ENCODE data around the gene SAMD14. TPM values are rescaled to one million over a fixed set of nuclear protein-coding genes. Genes with fewer than 3 reads are reported as not detected.
A peak's percentile ranks its signal among the peaks of the same experiment; 100 is the strongest.

Gene SAMD14
- total and polyA plus RNA-seq, 10 of the 15 experiments (the other 5 are each of a cell fraction or from before 2014, with no cell fraction given): 0.06 to 1.7 (median 0.25) TPM; not detected in 3

DNA sequence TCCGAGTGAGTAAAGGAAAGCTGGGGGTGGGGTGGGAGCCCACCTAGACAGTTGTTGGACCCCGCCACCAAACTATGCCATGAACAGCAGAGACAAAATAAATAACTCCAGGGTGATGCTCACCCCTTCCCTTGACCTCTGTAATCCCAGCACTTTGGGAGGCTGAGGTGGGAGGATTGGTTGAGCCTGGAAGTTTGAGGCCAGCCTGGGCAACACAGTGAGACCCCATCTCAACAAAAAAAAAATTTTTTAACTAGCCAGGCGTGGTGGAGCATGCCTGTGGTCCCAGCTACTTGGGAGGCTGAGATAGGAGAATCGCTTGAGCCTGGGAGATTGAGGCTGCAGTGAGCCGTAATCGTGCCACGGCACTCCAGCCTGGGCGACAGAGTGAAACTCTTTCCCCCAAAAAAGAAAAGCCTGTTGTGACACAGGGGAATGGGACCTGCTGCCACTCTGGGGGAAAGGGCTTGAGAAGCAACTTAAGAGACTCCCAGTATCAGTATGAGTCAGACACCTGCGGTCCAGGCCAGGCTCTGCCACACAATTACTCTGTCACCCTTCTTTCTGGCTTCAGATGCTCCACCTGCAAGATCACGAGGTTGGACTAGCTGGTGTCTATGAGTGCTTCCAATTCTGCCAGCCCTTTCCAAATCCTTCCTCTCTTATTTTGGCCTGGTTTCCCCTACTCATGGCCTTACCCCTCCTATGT lies 40.9 kb upstream of the SAMD14 start:
- Histone ChIP-seq H4K20me1 (ENCODE audit: control insufficient read depth, insufficient read depth) (no peaks in the 10 kb centered on the region), H3K27ac (ENCODE audit: control insufficient read depth, insufficient read depth) (no peak overlapping the region), H3K9ac (ENCODE audit: control insufficient read depth, insufficient read depth, low read length) (no peak overlapping the region), H3K4me2 (ENCODE audit: control insufficient read depth, insufficient read depth) (no peak overlapping the region), H2AFZ (ENCODE audit: control insufficient read depth, low read depth, low read length) (no peak overlapping the region), H3K9me3 (replicated peaks; ENCODE audit: control insufficient read depth, insufficient read depth, low read length) (no peaks in the 10 kb centered on the region), H3K36me3 (ENCODE audit: control insufficient read depth in 2 of 2, insufficient read depth in 2 of 2, low read length in 1 of 2) (no peaks in the 10 kb centered on the region), H3K4me1 (ENCODE audit: control insufficient read depth, insufficient read depth, low read length) (peaks cover 15% of the 10 kb centered on the region), H3K4me3 (no peak overlapping the region), H3K27me3 (replicated peaks in 1 of 2; ENCODE audit: control insufficient read depth in 2 of 2, insufficient read depth in 2 of 2, low read length in 1 of 2) (no peaks in the 10 kb centered on the region), H3K79me2 (ENCODE audit: control insufficient read depth, insufficient read depth, low read length) (no peaks in the 10 kb centered on the region)
- BruUV-seq (replicated peaks): no TSS peak
- intact Hi-C loops (cut with micrococcal nuclease; ENCODE audit: unreplicated experiment) (no loop called here), in situ Hi-C loops (cut with MboI) (no loop called here)
- SMC1A ChIA-PET (ENCODE audit: uncharacterized antibody, unreplicated experiment): interaction anchor here (0.6 to 4.2 kb wide), 13 partner anchors 10 to 127 kb away, joined by 3 to 177 read pairs (median 9); partner anchors contain the start of gene COL1A1
- peak; percentile 95 for FAIRE-seq
- peak; percentile 75 for DNase-seq (ENCODE audit: low read depth, low spot score)
- CTCF ChIA-PET: interaction anchor here (0.9 to 17.0 kb wide), 18 partner anchors 7 to 124 kb away, joined by 3 to 514 read pairs (median 18); partner anchors contain the start of genes COL1A1, PDK2 and TMEM92
- WGBS (ENCODE audit: insufficient coverage, insufficient replicate concordance, low lambda C conversion rate, missing lambda C conversion rate): 28% methylated on average over 10 of the region's 10 CpGs
- POLR2A ChIA-PET: interaction anchor here (0.8 to 2.8 kb wide), 5 partner anchors 9 to 42 kb away, joined by 3 to 28 read pairs (median 7); no protein-coding TSS in a partner anchor
- peak; percentile 89 for ATAC-seq
- RAD21 ChIA-PET (ENCODE audit: unreplicated experiment): interaction anchor here (0.5 to 4.5 kb wide), 12 partner anchors 10 to 250 kb away, joined by 3 to 176 read pairs (median 7); partner anchors contain the start of genes COL1A1 and PDK2
- peak; percentile 53; the same call in 1 of the 2 replicates for TF ChIP-seq RAD51 (IDR thresholded peaks at IDR 0.05)
- TF ChIP-seq, protein P1, sequence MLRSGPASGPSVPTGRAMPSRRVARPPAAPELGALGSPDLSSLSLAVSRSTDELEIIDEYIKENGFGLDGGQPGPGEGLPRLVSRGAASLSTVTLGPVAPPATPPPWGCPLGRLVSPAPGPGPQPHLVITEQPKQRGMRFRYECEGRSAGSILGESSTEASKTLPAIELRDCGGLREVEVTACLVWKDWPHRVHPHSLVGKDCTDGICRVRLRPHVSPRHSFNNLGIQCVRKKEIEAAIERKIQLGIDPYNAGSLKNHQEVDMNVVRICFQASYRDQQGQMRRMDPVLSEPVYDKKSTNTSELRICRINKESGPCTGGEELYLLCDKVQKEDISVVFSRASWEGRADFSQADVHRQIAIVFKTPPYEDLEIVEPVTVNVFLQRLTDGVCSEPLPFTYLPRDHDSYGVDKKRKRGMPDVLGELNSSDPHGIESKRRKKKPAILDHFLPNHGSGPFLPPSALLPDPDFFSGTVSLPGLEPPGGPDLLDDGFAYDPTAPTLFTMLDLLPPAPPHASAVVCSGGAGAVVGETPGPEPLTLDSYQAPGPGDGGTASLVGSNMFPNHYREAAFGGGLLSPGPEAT (IDR thresholded peaks at IDR 0.05; ENCODE audit: low read depth): peak; percentile 76
- TF ChIP-seq NFYB (IDR thresholded peaks at IDR 0.05; ENCODE audit: insufficient read depth, low read depth, low read length): no peak
- no peak for TF ChIP-seq CBFB (IDR thresholded peaks at IDR 0.05; ENCODE audit: low read depth)
- TF ChIP-seq ZNF217 (IDR thresholded peaks at IDR 0.05): peak; percentile 59; the same call in 1 of the 2 replicates
- no peak for TF ChIP-seq CHD2 (IDR thresholded peaks at IDR 0.05; ENCODE audit: borderline replicate concordance, low read depth, low read length)
- TF ChIP-seq GATAD2B (conservative IDR thresholded peaks at IDR 0.05; ENCODE audit: low read depth): peak; percentile 73
- TF ChIP-seq MXI1 (IDR thresholded peaks at IDR 0.05; ENCODE audit: low read depth, low read length): 0 out of 2 replicates have a peak, but pooled peaks have one; percentile 26
- peak; percentile 61 for TF ChIP-seq BCL11A (IDR thresholded peaks at IDR 0.05; ENCODE audit: low read depth, low read length)
- TF ChIP-seq CEBPB (IDR thresholded peaks at IDR 0.05; ENCODE audit: borderline replicate concordance in 1 of 2, low read depth in 2 of 2, low read length in 2 of 2): no peak
- TF ChIP-seq EED (IDR thresholded peaks at IDR 0.05; ENCODE audit: low read depth): peak; percentile 82; the same call in 1 of the 2 replicates
- peak; percentile 87 for TF ChIP-seq RUNX3 (IDR thresholded peaks at IDR 0.05; ENCODE audit: low read length)
- 0 out of 2 replicates have a peak, but pooled peaks have one; percentile 30 for TF ChIP-seq RCOR1 (conservative IDR thresholded peaks at IDR 0.05; ENCODE audit: low read depth, low read length)
- TF ChIP-seq, protein P2, sequence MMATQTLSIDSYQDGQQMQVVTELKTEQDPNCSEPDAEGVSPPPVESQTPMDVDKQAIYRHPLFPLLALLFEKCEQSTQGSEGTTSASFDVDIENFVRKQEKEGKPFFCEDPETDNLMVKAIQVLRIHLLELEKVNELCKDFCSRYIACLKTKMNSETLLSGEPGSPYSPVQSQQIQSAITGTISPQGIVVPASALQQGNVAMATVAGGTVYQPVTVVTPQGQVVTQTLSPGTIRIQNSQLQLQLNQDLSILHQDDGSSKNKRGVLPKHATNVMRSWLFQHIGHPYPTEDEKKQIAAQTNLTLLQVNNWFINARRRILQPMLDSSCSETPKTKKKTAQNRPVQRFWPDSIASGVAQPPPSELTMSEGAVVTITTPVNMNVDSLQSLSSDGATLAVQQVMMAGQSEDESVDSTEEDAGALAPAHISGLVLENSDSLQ (IDR thresholded peaks at IDR 0.05): peak; percentile 62; the same call in 1 of the 2 replicates
- TF ChIP-seq, protein P3, sequence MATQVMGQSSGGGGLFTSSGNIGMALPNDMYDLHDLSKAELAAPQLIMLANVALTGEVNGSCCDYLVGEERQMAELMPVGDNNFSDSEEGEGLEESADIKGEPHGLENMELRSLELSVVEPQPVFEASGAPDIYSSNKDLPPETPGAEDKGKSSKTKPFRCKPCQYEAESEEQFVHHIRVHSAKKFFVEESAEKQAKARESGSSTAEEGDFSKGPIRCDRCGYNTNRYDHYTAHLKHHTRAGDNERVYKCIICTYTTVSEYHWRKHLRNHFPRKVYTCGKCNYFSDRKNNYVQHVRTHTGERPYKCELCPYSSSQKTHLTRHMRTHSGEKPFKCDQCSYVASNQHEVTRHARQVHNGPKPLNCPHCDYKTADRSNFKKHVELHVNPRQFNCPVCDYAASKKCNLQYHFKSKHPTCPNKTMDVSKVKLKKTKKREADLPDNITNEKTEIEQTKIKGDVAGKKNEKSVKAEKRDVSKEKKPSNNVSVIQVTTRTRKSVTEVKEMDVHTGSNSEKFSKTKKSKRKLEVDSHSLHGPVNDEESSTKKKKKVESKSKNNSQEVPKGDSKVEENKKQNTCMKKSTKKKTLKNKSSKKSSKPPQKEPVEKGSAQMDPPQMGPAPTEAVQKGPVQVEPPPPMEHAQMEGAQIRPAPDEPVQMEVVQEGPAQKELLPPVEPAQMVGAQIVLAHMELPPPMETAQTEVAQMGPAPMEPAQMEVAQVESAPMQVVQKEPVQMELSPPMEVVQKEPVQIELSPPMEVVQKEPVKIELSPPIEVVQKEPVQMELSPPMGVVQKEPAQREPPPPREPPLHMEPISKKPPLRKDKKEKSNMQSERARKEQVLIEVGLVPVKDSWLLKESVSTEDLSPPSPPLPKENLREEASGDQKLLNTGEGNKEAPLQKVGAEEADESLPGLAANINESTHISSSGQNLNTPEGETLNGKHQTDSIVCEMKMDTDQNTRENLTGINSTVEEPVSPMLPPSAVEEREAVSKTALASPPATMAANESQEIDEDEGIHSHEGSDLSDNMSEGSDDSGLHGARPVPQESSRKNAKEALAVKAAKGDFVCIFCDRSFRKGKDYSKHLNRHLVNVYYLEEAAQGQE (IDR thresholded peaks at IDR 0.05; ENCODE audit: low read depth, low read length): no peak
- TF ChIP-seq ZNF207 (IDR thresholded peaks at IDR 0.05; ENCODE audit: borderline replicate concordance): no peak
- no peak for TF ChIP-seq MYC (IDR thresholded peaks at IDR 0.05; ENCODE audit: insufficient read depth, insufficient read length, insufficient replicate concordance, low read length, severe bottlenecking)
- TF ChIP-seq DPF2 (IDR thresholded peaks at IDR 0.05): peak; percentile 94

All from GM12878 (cell line).